ENCODE results near the gene SDK1. TPM values are rescaled to one million over a fixed set of nuclear protein-coding genes. Genes with fewer than 3 reads are reported as not detected.

The SDK1 gene
- total RNA-seq, 1 donor from 2014 or later: 5.4 TPM

GRCh38 chr7:3280445-3280844, 20.6 kb upstream of the SDK1 start:
- Mint-ChIP-seq H3K36me3 (ENCODE audit: unreplicated experiment) (no peaks in the 10 kb centered on the region), H3K27me3 (ENCODE audit: unreplicated experiment) (peaks cover 13% of the 10 kb centered on the region), H3K9me3 (ENCODE audit: unreplicated experiment) (no peaks in the 10 kb centered on the region), H3K4me3 (ENCODE audit: unreplicated experiment) (no peak overlapping the region), H3K4me1 (ENCODE audit: unreplicated experiment) (no peaks in the 10 kb centered on the region), H3K27ac (ENCODE audit: unreplicated experiment) (no peak overlapping the region)
- DNase-seq (ENCODE audit: extremely low spot score, unreplicated experiment): no peak
- no peak for TF ChIP-seq CTCF (IDR thresholded peaks at IDR 0.05)

DNA sequence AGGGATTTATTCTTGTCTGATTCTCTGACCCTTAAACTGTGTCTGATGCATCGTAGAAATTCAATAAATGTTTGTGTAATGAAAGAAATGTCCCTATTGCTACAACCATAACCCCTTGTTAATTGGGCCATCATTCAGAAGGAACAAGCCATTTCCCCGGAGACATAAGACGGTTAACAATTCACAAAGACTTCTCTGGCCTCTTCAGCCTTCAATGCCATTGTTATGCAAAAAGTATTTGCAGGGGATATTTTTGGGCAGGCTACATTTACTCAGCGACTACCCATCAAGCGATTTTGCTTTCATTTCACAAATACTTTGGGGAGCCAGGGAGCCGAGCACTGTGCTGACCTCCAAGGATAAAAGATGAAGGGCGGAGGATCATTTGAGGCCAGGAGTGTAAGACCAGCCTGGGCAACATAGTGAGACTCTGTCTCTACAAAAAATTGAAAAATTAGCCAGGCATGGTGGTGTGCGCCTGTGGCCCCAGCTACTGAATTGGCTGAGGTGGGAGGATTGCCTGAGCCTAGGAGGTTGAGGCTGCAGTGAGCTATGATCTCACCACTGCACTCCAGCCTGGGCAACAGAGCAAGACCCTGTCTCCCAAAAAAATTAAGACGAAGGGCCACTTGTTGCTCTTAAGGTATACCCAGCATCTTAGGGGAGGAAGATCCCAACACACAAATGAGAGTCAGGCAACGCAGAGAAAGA, 20.0 kb upstream of the SDK1 start:
- Mint-ChIP-seq H3K27ac (ENCODE audit: unreplicated experiment) (no peak overlapping the region), H3K9me3 (ENCODE audit: unreplicated experiment) (no peaks in the 10 kb centered on the region), H3K27me3 (ENCODE audit: unreplicated experiment) (peaks cover 17% of the 10 kb centered on the region), H3K4me1 (ENCODE audit: unreplicated experiment) (no peaks in the 10 kb centered on the region), H3K4me3 (ENCODE audit: unreplicated experiment) (no peak overlapping the region), H3K36me3 (ENCODE audit: unreplicated experiment) (no peaks in the 10 kb centered on the region)
- no peak for DNase-seq (ENCODE audit: extremely low spot score, unreplicated experiment)
- TF ChIP-seq CTCF (IDR thresholded peaks at IDR 0.05): no peak

GRCh38 chr7:3282457-3282856, 18.6 kb upstream of the SDK1 start:
- Mint-ChIP-seq H3K36me3 (ENCODE audit: unreplicated experiment) (no peaks in the 10 kb centered on the region), H3K4me1 (ENCODE audit: unreplicated experiment) (no peaks in the 10 kb centered on the region), H3K27ac (ENCODE audit: unreplicated experiment) (no peak overlapping the region), H3K9me3 (ENCODE audit: unreplicated experiment) (no peaks in the 10 kb centered on the region), H3K27me3 (ENCODE audit: unreplicated experiment) (peaks cover 21% of the 10 kb centered on the region), H3K4me3 (ENCODE audit: unreplicated experiment) (no peak overlapping the region)
- no peak for TF ChIP-seq CTCF (IDR thresholded peaks at IDR 0.05)
- no peak for DNase-seq (ENCODE audit: extremely low spot score, unreplicated experiment)

DNA sequence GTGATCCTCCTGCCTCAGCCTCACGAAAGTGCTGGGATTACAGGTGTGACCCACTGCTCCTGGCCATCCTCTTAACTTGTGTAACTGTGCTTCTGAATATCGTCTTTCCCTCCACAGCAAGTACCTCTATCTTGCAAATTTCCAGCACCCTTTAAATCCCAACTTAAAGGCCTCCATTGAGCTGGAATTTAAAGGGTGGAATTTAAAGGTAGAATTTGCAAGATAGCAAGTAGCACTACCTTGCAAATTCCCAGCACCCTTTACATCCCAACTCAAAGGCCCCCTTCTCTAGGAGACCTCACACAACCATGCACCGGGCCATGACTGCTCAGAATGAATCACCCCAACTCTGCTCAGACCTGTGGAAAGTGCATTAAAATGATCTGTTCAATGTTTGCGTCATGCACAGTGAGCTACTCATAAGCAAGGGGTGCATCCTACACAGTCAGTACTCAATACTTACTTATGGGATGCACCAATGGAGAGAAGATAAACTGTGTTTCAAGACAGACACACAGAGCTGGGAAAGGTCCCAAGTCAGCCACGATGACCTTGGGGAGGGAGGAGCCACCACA, 17.8 kb upstream of the SDK1 start:
- no peak overlapping the region for H3K4me3 Mint-ChIP-seq (ENCODE audit: unreplicated experiment)
- peaks cover 21% of the 10 kb centered on the region for H3K27me3 Mint-ChIP-seq (ENCODE audit: unreplicated experiment)
- no peaks in the 10 kb centered on the region for H3K9me3 Mint-ChIP-seq (ENCODE audit: unreplicated experiment)
- no peak overlapping the region for H3K27ac Mint-ChIP-seq (ENCODE audit: unreplicated experiment)
- no peaks in the 10 kb centered on the region for H3K36me3 Mint-ChIP-seq (ENCODE audit: unreplicated experiment)
- no peaks in the 10 kb centered on the region for H3K4me1 Mint-ChIP-seq (ENCODE audit: unreplicated experiment)
- DNase-seq (ENCODE audit: extremely low spot score, unreplicated experiment): no peak
- no peak for TF ChIP-seq CTCF (IDR thresholded peaks at IDR 0.05)

DNA sequence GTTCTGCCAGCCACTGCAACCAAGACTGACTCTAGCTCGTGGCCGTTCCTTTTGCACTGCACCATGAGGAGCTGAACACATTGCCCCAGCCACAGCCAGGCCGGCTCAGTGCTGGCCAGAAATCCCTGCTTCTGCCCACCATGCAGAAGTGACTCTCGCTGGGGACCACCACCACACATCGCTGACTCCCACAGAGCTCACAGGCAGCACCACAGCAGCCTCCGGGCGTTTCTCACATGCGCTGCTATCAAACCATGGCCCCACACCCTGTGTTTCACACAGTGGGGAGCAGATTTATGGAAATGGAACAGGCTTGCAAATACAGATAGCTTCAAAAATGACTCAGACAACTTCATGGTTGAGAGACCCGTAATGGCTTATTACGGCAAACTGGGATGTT, 15.4 kb upstream of the SDK1 start:
- Mint-ChIP-seq H3K9me3 (ENCODE audit: unreplicated experiment) (no peaks in the 10 kb centered on the region), H3K27ac (ENCODE audit: unreplicated experiment) (no peak overlapping the region), H3K27me3 (ENCODE audit: unreplicated experiment) (peaks cover 13% of the 10 kb centered on the region)

More for the DNA sequence above, 15.4 kb upstream of the SDK1 start:
- no peaks in the 10 kb centered on the region for H3K36me3 Mint-ChIP-seq (ENCODE audit: unreplicated experiment)
- no peaks in the 10 kb centered on the region for H3K4me1 Mint-ChIP-seq (ENCODE audit: unreplicated experiment)
- no peak for DNase-seq (ENCODE audit: extremely low spot score, unreplicated experiment)
- no peak for TF ChIP-seq CTCF (IDR thresholded peaks at IDR 0.05)
- no peak overlapping the region for H3K4me3 Mint-ChIP-seq (ENCODE audit: unreplicated experiment)

Data from osteocyte (in vitro differentiated cells).